SH-SY5Y (cell line): ENCODE data around the gene WNT5A.

ENCODE experiments used
- GATA2 ChIP-seq: IDR thresholded peaks from 2 replicates; pipeline ENCODE4 v1.6.1; 2011; ENCODE audit warnings: mild to moderate bottlenecking, low read depth, low read length
- GATA3 ChIP-seq: IDR thresholded peaks from 2 replicates; pipeline ENCODE4 v1.6.1; 2011; ENCODE audit warnings: low read depth, mild to moderate bottlenecking, low read length, moderate library complexity

DNA sequence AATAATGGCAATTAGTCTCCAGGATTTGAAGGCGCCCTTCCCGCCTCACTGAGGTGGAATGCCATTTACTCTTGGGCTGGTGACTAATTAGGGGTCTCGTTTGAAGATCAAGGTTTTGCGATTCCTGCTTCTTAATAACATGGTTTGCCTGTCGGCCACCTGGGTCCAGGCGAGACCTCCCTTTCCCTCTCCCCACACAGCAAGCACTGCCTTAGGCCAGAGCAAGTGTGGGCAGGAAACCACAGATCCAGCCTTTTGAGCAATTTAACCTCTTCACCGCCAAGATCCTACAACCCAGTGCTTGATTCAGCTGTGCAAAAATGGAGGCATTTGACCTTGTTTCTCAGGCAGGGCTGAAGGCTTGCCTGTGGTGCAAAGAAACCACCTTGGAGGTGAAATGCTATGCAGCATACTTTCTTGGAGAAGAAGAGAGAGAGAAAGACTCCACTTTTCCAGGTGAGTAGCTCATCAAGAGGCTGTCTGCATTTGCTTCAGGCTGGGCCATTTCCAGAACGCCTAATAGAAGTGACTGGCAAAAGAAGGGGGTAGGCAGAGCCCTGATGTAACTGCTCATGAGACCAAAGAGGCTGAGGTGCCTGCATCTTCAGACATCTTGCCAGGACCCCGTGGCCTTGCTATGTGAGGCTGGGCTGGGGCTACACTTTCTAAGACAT is 34.1 kb upstream of the WNT5A start:
- TF ChIP-seq GATA2 (no peak), GATA3 (no peak)
